OCI-LY7 (cell line): ENCODE results near the gene DDX10. TPM values are rescaled to one million over a fixed set of nuclear protein-coding genes. Genes with fewer than 3 reads are reported as not detected.
A peak's percentile ranks its signal among the peaks of the same experiment; 100 is the strongest.

Experiments used
- BruUV-seq: library from RNA; stranded (reverse); fragments of 400-500 nt; replicated peaks from 2 replicates; lab custom pipeline; 2021; lab: Mats Ljungman, UMichigan
- CTCF ChIA-PET: fragments of 300-600 bp; sonication (Branson Sonifier 250); formaldehyde crosslinking; loops from one replicate; lab custom pipeline; 2022; ENCODE audit warnings: antibody characterized with exemption; ENCODE audit not compliant: unreplicated experiment; lab: Charles Lee
- POLR2A ChIA-PET: fragments of 300-600 bp; sonication (Branson Sonifier 250); formaldehyde crosslinking; loops from one replicate; lab custom pipeline; 2022; ENCODE audit warnings: antibody characterized with exemption; lab: Charles Lee
- DNase-seq: peaks from one replicate; pipeline ENCODE4 v3.0.0-alpha.2; 2015; ENCODE audit warnings: low spot score
- H2AFZ ChIP-seq: fragments of 200-600 bp; sonication (generic), shearing (Covaris generic); 2 replicates; pipeline ENCODE4 v1.6.1; 2014; ENCODE audit warnings: mild to moderate bottlenecking, antibody characterized with exemption, low read length, moderate library complexity
- H3K27ac ChIP-seq: fragments of 200-600 bp; sonication (generic); 2 replicates; pipeline ENCODE4 v1.5.1; 2014; ENCODE audit warnings: mixed run types, low read depth, mild to moderate bottlenecking, moderate library complexity, low read length, inconsistent platforms; ENCODE audit not compliant: poor library complexity, severe bottlenecking
- H3K36me3 ChIP-seq: fragments of 200-600 bp; sonication (generic); 2 replicates; pipeline ENCODE4 v1.6.1; 2014; ENCODE audit warnings: mild to moderate bottlenecking, antibody characterized with exemption, low read length, moderate library complexity, mixed read lengths; ENCODE audit not compliant: insufficient read depth
- H3K4me1 ChIP-seq: fragments of 200-600 bp; sonication (generic); 2 replicates; pipeline ENCODE4 v1.5.1; 2014; ENCODE audit warnings: mild to moderate bottlenecking, low read length; ENCODE audit not compliant: insufficient read depth, poor library complexity, severe bottlenecking
- H3K4me2 ChIP-seq: fragments of 200-600 bp; sonication (generic); 2 replicates; pipeline ENCODE4 v1.6.1; 2014; ENCODE audit warnings: mild to moderate bottlenecking, low read length
- H3K4me3 ChIP-seq: fragments of 200-600 bp; sonication (generic); 2 replicates; pipeline ENCODE4 v1.5.1; 2014; ENCODE audit warnings: mild to moderate bottlenecking, low read depth, low read length; ENCODE audit not compliant: poor library complexity, severe bottlenecking
- H3K79me2 ChIP-seq: fragments of 200-600 bp; sonication (generic); 2 replicates; pipeline ENCODE4 v1.6.1; 2016; ENCODE audit warnings: low read depth, mild to moderate bottlenecking, low read length, moderate library complexity, mixed read lengths; ENCODE audit not compliant: insufficient read depth
- H3K9me2 ChIP-seq: fragments of 200-600 bp; sonication (generic); 2 replicates; pipeline ENCODE4 v1.6.1; 2016; ENCODE audit warnings: mild to moderate bottlenecking, low read length, mixed read lengths; ENCODE audit not compliant: insufficient read depth
- H3K9me3 ChIP-seq: fragments of 200-600 bp; sonication (generic); 2 replicates; pipeline ENCODE4 v1.6.1; 2014; ENCODE audit warnings: mild to moderate bottlenecking, mixed run types, low read length, mixed read lengths
- H4K20me1 ChIP-seq: fragments of 200-600 bp; sonication (generic); 2 replicates; pipeline ENCODE4 v1.6.1; 2014; ENCODE audit warnings: mild to moderate bottlenecking, antibody characterized with exemption, low read length, moderate library complexity, mixed read lengths; ENCODE audit not compliant: insufficient read depth
- EZH2phosphoT487 ChIP-seq: fragments of 200-600 bp; sonication (generic); IDR thresholded peaks from 2 replicates; pipeline ENCODE4 v1.6.1; 2018; ENCODE audit warnings: low read depth, borderline replicate concordance, mild to moderate bottlenecking, mixed run types, antibody characterized with exemption, low read length, moderate library complexity, mixed read lengths
- intact Hi-C: fragments of 100-400 bp; cut with micrococcal nuclease; formaldehyde crosslinking; loops from one replicate; pipeline ENCODE4 v1.10.0; 2022; ENCODE audit not compliant: unreplicated experiment
- total RNA-seq, 2 experiments: library from RNA; depleted of rRNA in 1 of 2; stranded (reverse); fragments of >200 nt in 1 of 2; shearing (Covaris generic) in 1 of 2; gene quantifications; 2 replicates each; pipeline ENCODE4 v1.2.3, GENCODE V29; 2014 to 2022
- TF ChIP-seq, protein P1 (sequence below): fragments of 200-600 bp; sonication (generic); conservative IDR thresholded peaks from 2 replicates; pipeline ENCODE4 v1.5.1; 2014; ENCODE audit warnings: mild to moderate bottlenecking, antibody characterized with exemption, low read length, moderate library complexity, mixed read lengths

Gene DDX10
- total RNA-seq, 2 experiments from 2014 or later: 46.5 to 48.7 TPM

- CTCF ChIA-PET: no interaction called here
- intact Hi-C loops: loop anchor here (5.0 kb wide), 2 partner anchors 177 to 1002 kb away; no protein-coding TSS in a partner anchor
These were observed 30.0 kb downstream of the DDX10 start for GRCh38 chr11:108694846-108695245.

GRCh38 chr11:108697872-108698473 is 33.1 kb downstream of the DDX10 start:
- BruUV-seq: no TSS peak
- peak; percentile 72 for DNase-seq

More at GRCh38 chr11:108694846-108695245, 30.0 kb downstream of the DDX10 start:
- no peaks in the 10 kb centered on the region for H4K20me1 ChIP-seq
- no peak overlapping the region for H2AFZ ChIP-seq
- no peaks in the 10 kb centered on the region for H3K79me2 ChIP-seq
- no TSS peak for BruUV-seq
- H3K27ac ChIP-seq: no peak overlapping the region
- no peaks in the 10 kb centered on the region for H3K4me1 ChIP-seq
- H3K36me3 ChIP-seq: peaks cover 92% of the 10 kb centered on the region
- DNase-seq: no peak
- no peak overlapping the region for H3K4me2 ChIP-seq
- POLR2A ChIA-PET: no interaction called here
- H3K9me2 ChIP-seq: no peaks in the 10 kb centered on the region
- no peaks in the 10 kb centered on the region for H3K9me3 ChIP-seq
- H3K4me3 ChIP-seq: no peak overlapping the region
- TF ChIP-seq EZH2phosphoT487: no peak
- TF ChIP-seq, protein P1, sequence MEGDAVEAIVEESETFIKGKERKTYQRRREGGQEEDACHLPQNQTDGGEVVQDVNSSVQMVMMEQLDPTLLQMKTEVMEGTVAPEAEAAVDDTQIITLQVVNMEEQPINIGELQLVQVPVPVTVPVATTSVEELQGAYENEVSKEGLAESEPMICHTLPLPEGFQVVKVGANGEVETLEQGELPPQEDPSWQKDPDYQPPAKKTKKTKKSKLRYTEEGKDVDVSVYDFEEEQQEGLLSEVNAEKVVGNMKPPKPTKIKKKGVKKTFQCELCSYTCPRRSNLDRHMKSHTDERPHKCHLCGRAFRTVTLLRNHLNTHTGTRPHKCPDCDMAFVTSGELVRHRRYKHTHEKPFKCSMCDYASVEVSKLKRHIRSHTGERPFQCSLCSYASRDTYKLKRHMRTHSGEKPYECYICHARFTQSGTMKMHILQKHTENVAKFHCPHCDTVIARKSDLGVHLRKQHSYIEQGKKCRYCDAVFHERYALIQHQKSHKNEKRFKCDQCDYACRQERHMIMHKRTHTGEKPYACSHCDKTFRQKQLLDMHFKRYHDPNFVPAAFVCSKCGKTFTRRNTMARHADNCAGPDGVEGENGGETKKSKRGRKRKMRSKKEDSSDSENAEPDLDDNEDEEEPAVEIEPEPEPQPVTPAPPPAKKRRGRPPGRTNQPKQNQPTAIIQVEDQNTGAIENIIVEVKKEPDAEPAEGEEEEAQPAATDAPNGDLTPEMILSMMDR: no peak

More at GRCh38 chr11:108697872-108698473, 33.1 kb downstream of the DDX10 start:
- Histone ChIP-seq H3K36me3 (peaks cover 90% of the 10 kb centered on the region), H3K4me2 (no peak overlapping the region), H3K4me3 (no peak overlapping the region), H4K20me1 (no peaks in the 10 kb centered on the region), H3K4me1 (no peaks in the 10 kb centered on the region), H3K9me3 (no peaks in the 10 kb centered on the region), H3K27ac (no peak overlapping the region), H3K9me2 (no peaks in the 10 kb centered on the region), H3K79me2 (no peaks in the 10 kb centered on the region), H2AFZ (no peak overlapping the region)
- POLR2A ChIA-PET: interaction anchor here (0.7 to 1.3 kb wide), 3 partner anchors 8 to 18 kb away, joined by 3 read pairs; no protein-coding TSS in a partner anchor
- intact Hi-C loops: loop anchor here (5.0 kb wide), 2 partner anchors 174 to 999 kb away; no protein-coding TSS in a partner anchor
- TF ChIP-seq, protein P1: peak; percentile 91
- no peak for TF ChIP-seq EZH2phosphoT487
- CTCF ChIA-PET: no interaction called here
